ENCODE results near the gene NOSTRIN.
A peak's percentile ranks its signal among the peaks of the same experiment; 100 is the strongest.

NOSTRIN gene

DNA sequence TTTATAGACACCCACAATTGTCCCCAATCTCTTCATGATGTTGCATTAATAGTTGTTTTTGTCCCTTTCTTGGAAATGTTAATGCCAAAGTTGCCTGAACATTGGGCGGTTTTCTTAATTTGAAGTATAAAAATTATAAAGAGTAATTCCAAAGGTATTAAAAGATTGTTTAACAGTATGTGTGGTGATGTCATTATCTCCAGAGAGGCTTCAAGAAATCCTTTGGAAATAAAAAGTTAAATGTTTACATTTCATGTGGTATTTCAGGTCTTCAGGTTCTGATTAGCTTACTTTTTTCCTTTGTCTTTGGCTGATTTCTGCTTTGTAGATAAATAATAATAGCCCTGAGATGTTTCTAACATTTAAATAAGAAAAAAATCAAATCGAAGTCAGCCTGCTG, 29.3 kb upstream of the NOSTRIN start:
- H3K9me3 ChIP-seq (ENCODE audit: control insufficient read depth, insufficient read depth, low read depth, low read length): no peaks in the 10 kb centered on the region
- ChIA-PET CTCF (interaction anchor here (1.3 to 4.7 kb wide), 5 partner anchors 10 to 426 kb away, joined by 3 to 55 read pairs (median 5); no protein-coding TSS in a partner anchor), POLR2A (no interaction called here)
- peaks cover 0 to 7% of the 10 kb centered on the region in 2 experiments; a peak in 1 of 3 replicates for H3K36me3 ChIP-seq (ENCODE audit: control insufficient read depth in 2 of 2, insufficient read depth in 1 of 2, low read length in 2 of 2)
- H3K4me1 ChIP-seq (ENCODE audit: control insufficient read depth, insufficient read depth, low read length): no peaks in the 10 kb centered on the region
- no peak overlapping the region for H3K4me3 ChIP-seq (ENCODE audit: low read depth, low read length)
- TF ChIP-seq ZNF785 (tag by site-specific recombination; IDR thresholded peaks at IDR 0.05): no peak
- no peak for TF ChIP-seq ZNF112 (tag by site-specific recombination; IDR thresholded peaks at IDR 0.05)
- TF ChIP-seq, protein P1, sequence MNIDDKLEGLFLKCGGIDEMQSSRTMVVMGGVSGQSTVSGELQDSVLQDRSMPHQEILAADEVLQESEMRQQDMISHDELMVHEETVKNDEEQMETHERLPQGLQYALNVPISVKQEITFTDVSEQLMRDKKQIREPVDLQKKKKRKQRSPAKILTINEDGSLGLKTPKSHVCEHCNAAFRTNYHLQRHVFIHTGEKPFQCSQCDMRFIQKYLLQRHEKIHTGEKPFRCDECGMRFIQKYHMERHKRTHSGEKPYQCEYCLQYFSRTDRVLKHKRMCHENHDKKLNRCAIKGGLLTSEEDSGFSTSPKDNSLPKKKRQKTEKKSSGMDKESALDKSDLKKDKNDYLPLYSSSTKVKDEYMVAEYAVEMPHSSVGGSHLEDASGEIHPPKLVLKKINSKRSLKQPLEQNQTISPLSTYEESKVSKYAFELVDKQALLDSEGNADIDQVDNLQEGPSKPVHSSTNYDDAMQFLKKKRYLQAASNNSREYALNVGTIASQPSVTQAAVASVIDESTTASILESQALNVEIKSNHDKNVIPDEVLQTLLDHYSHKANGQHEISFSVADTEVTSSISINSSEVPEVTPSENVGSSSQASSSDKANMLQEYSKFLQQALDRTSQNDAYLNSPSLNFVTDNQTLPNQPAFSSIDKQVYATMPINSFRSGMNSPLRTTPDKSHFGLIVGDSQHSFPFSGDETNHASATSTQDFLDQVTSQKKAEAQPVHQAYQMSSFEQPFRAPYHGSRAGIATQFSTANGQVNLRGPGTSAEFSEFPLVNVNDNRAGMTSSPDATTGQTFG (tag by site-specific recombination; IDR thresholded peaks at IDR 0.05; ENCODE audit: borderline replicate concordance): no peak
- TF ChIP-seq BCL11A (tag by site-specific recombination; IDR thresholded peaks at IDR 0.05; ENCODE audit: low read depth): no peak
- no peak for TF ChIP-seq ZBTB1 (tag by site-specific recombination; IDR thresholded peaks at IDR 0.05)
- no peak for TF ChIP-seq ZNF341 (tag by site-specific recombination; IDR thresholded peaks at IDR 0.05; ENCODE audit: low read depth)
- no peak for TF ChIP-seq ZFP3 (tag by site-specific recombination; IDR thresholded peaks at IDR 0.05; ENCODE audit: low read depth)
- TF ChIP-seq SP3 (tag by site-specific recombination; IDR thresholded peaks at IDR 0.05): no peak
- no peak for TF ChIP-seq EGR2 (tag by site-specific recombination; IDR thresholded peaks at IDR 0.05; ENCODE audit: low read depth)
- H3K27ac ChIP-seq (ENCODE audit: extremely low read depth, low read depth, low read length): no peak overlapping the region

DNA sequence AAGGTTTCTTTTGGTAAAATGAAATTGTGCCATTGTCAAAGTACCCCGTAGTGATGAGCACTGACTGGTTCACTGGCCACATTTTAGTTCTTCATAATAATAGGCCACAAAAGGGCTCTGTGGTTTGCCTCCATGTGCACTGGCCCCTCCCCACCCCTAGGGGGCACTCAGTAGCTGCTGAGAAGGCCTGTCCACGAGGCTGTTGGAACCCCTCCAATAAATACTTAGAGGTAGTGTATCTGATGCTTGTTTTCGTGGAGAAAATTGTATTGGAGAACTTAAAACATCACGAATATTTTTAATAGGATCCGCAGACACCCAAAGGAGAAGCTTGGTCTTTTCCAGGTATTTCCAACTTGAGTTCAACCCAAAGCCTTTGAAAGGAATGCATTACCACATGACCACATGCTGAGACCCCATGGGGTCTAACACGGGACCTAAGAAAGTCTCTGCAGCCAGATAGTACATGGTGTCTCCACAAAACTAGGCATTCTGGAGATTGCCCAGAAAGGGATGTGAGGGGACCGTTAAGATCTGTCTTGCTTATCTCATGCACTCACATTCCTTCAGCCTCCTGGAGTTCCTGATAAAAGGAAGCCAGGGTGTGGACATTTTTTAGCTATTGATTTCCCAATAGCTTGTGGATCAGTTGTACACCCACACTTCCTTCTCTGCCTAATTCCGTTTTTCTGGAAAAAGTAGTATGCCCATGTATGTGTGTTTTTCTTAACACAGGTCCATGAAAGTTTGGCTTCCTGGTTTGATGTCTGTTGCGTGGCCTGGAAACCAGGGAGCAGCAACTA, 28.5 kb upstream of the NOSTRIN start:
- ChIA-PET CTCF (interaction anchor here (0.6 to 4.7 kb wide), 33 partner anchors 8 to 1525 kb away, joined by 3 to 55 read pairs (median 4); no protein-coding TSS in a partner anchor), POLR2A (no interaction called here)
- TF ChIP-seq ZIC2 (tag by site-specific recombination; IDR thresholded peaks at IDR 0.05) (0 out of 2 replicates have a peak, but pooled peaks have one; percentile 7), GLIS1 (tag by site-specific recombination; IDR thresholded peaks at IDR 0.05) (peak; percentile 48), ZNF423 (tag by site-specific recombination; IDR thresholded peaks at IDR 0.05) (no peak), ZNF510 (tag by site-specific recombination; IDR thresholded peaks at IDR 0.05; ENCODE audit: insufficient replicate concordance) (peak; percentile 13), ZNF654 (tag by site-specific recombination; IDR thresholded peaks at IDR 0.05; ENCODE audit: low read depth) (peak; percentile 47), ZNF747 (tag by site-specific recombination; IDR thresholded peaks at IDR 0.05) (no peak), OSR2 (tag by site-specific recombination; IDR thresholded peaks at IDR 0.05) (no peak), ZNF433 (tag by site-specific recombination; IDR thresholded peaks at IDR 0.05; ENCODE audit: low read depth) (no peak), ZNF394 (tag by site-specific recombination; IDR thresholded peaks at IDR 0.05; ENCODE audit: borderline replicate concordance) (no peak)
- TF ChIP-seq, protein P2, sequence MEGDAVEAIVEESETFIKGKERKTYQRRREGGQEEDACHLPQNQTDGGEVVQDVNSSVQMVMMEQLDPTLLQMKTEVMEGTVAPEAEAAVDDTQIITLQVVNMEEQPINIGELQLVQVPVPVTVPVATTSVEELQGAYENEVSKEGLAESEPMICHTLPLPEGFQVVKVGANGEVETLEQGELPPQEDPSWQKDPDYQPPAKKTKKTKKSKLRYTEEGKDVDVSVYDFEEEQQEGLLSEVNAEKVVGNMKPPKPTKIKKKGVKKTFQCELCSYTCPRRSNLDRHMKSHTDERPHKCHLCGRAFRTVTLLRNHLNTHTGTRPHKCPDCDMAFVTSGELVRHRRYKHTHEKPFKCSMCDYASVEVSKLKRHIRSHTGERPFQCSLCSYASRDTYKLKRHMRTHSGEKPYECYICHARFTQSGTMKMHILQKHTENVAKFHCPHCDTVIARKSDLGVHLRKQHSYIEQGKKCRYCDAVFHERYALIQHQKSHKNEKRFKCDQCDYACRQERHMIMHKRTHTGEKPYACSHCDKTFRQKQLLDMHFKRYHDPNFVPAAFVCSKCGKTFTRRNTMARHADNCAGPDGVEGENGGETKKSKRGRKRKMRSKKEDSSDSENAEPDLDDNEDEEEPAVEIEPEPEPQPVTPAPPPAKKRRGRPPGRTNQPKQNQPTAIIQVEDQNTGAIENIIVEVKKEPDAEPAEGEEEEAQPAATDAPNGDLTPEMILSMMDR (tag by site-specific recombination; IDR thresholded peaks at IDR 0.05): peak; percentile 54
- Histone ChIP-seq H3K4me3 (ENCODE audit: low read depth, low read length) (no peak overlapping the region), H3K9me3 (ENCODE audit: control insufficient read depth, insufficient read depth, low read depth, low read length) (no peaks in the 10 kb centered on the region), H3K36me3 (ENCODE audit: control insufficient read depth in 2 of 2, insufficient read depth in 1 of 2, low read length in 2 of 2) (peaks cover 0 to 7% of the 10 kb centered on the region in 2 experiments; a peak in 1 of 3 replicates), H3K4me1 (ENCODE audit: control insufficient read depth, insufficient read depth, low read length) (no peaks in the 10 kb centered on the region), H3K27ac (ENCODE audit: extremely low read depth, low read depth, low read length) (no peak overlapping the region)

All from HEK293 (cell line).